GM12875 (cell line): ENCODE data around the gene PAPPA.

Experiments used
- H3K4me3 ChIP-seq: one replicate; pipeline ENCODE4 v1.5.1; 2011; ENCODE audit warnings: low read depth, low read length, control low read depth
- TF ChIP-seq, protein P1 (sequence below): IDR thresholded peaks from 2 replicates; pipeline ENCODE4 v1.5.1; 2011; ENCODE audit warnings: low read depth, mild to moderate bottlenecking, control low read depth, inconsistent platforms, low read length, moderate library complexity, borderline replicate concordance; ENCODE audit not compliant: insufficient read depth

The PAPPA gene

GRCh38 chr9:116156621-116157314 is 3.2 kb downstream of the PAPPA start:
- TF ChIP-seq, protein P1, sequence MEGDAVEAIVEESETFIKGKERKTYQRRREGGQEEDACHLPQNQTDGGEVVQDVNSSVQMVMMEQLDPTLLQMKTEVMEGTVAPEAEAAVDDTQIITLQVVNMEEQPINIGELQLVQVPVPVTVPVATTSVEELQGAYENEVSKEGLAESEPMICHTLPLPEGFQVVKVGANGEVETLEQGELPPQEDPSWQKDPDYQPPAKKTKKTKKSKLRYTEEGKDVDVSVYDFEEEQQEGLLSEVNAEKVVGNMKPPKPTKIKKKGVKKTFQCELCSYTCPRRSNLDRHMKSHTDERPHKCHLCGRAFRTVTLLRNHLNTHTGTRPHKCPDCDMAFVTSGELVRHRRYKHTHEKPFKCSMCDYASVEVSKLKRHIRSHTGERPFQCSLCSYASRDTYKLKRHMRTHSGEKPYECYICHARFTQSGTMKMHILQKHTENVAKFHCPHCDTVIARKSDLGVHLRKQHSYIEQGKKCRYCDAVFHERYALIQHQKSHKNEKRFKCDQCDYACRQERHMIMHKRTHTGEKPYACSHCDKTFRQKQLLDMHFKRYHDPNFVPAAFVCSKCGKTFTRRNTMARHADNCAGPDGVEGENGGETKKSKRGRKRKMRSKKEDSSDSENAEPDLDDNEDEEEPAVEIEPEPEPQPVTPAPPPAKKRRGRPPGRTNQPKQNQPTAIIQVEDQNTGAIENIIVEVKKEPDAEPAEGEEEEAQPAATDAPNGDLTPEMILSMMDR, result no peak
- H3K4me3 ChIP-seq, result no peak overlapping the region

DNA sequence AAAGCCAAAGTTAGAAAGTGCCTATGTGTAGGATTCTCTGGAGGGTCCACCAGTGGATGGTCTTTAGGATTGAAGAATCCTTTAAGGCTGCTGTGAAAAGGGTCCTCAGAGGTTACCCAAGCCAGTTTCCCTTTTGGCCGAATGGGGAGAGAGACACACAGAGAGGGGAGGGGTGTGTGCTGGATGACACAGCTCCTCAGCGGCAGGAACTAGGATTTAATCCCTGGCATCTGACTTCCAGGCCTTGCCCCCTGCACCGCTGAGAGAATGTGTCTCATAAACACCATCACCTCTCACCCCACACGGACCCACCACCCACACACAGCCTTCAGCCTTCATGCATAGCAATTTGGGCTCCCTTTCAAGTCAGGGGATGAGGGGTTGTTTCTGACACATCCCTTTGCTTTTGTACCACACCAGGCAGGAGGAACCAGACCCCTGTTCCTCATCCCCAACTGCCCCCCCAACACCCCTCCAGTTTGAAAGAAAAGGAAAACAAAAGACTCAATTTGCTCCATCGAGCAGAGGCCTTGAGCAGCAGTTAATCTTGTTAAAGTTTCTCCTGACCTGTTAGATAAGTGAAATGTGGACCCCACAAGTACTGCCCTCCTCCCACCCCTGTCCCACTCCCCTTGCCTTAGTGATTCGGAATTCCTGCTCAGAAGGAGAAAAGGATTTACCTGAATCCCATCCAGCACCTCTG is 4.0 kb downstream of the PAPPA start:
- TF ChIP-seq, protein P1, result no peak
- no peak overlapping the region for H3K4me3 ChIP-seq

DNA sequence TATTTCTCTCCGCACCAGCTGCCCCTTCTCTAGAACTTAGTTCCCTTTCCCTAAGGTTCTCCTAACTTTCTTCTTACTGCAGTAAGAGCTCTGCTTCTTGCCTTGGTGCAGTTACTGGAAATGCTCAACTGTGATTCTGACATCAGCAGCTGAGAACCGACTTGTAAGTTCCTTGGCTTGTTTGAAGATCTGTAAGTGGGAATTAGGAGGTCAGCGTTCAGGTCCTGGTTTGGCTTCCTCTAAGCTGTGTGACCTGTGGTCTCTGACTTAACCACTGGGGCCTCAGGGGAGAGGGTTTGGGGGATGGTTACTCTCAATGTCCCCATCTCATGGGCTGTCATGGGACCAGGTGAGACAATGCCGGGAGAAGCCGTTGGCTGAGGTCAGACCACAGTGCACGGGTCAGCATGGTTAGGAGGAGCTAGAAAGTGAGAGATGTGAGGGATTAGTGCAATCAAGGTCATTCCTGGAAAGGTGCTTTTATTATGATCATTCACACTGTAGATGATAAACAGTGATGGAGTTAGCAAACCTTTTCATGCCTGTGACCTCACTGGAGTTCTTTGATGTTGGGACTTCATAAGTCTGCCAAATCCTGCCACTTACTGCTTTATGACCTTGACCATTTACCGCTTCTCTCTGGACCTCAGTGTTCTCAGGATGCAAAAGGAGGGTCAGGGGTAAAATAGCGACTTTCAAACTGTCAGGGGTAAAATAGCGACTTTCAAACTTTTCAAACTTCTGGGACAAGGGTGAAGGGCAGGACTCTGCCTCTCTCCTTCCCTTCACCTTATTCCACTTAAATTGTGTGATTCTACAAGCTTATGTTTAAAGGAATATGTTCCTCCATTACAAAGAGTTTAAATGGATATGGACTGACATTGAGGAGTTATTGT is 7.3 kb downstream of the PAPPA start:
- no peak overlapping the region for H3K4me3 ChIP-seq
- TF ChIP-seq, protein P1, result no peak

DNA sequence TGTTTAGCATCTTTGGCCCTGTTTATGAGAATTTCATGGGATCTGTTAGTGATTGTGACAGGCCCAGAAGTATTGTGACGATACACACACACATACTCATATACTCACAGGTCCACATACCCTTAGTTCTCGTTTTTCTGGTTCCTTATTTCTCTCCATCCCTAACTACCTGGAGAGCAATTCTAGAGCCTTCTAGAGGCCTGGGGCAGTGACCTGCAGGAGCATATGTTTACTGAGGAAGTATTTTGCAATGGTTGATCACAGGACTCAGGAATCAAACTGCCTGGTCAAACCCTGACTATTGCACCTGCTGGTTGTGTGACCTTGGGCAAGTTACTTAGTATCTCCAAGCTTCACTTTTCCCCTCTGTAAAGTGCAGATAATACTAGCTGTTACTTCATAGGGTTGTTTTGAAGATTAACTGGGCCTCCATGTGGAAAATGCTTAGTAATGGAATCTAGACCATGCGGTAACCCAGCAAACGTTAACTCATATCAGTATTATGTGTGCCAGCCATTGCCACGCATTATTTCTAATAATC is 8.7 kb downstream of the PAPPA start:
- no peak overlapping the region for H3K4me3 ChIP-seq
- TF ChIP-seq, protein P1, result no peak

DNA sequence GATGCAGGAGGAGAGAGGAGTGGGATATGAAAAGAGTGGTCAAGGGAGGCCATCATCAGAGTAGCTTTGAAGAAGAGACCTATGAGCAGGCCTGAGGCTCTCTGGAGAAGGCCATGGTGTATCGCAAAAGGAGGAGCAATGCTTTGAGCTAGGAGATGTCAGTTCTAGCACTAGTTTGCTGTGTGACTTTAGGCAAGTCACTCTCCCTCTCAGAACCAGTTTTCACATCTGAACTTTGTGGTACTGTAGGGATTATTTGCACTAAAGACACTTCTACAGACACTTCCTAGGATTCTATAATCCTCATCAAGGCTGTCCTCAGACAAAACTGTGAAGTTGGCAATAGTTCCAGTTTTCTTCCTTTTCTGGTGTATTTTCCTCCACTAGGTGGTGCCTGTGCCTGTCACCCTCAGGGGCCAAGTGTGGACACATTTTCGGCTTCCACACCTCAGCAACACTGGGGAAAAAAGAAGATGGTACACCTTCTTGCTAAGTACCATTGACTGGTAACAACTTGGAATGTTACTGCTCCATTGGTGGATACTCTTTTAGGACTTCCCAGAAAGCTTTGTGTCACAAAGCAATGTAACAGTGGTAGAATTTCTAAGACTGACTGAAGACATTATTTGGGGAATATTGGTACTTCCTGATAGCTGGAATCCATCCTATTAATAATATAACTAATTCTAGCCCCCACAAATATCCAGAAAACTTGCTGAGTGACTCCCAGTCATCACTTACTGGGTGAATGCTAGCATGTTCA is 9.9 kb downstream of the PAPPA start:
- no peak overlapping the region for H3K4me3 ChIP-seq
- TF ChIP-seq, protein P1, result peak; percentile 38; the same call in 1 of the 2 replicates

DNA sequence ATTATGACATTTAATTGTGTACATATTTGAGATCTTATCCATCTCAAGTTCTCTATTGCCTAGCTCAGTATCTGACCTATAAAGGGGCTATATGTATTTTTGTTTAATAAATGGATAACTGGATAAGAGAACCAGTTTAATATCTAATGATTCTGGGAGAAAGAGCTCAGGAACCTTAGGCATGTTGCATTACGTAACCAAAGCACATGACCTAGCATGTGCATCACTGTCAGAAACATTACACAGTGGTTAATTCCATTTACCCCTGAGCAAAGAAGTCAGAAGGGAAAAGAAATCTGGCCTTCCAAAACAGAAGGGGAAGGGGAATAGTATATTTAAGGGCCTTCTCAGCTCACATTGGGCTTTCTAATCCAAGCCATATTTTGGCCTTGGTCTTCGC is 12.3 kb downstream of the PAPPA start:
- no peak overlapping the region for H3K4me3 ChIP-seq
- TF ChIP-seq, protein P1, result no peak
